Right lobe of liver (tissue), 6 donors: ENCODE results near the gene INO80. TPM values are rescaled to one million over a fixed set of nuclear protein-coding genes. Genes with fewer than 3 reads are reported as not detected.

Experiments
- ATAC-seq, 4 donors: fragments of 200-7000 bp; cut with Tn5 transposase; one replicate each; pipeline ENCODE4 v1.9.1; 2020; ENCODE audit warnings: mild to moderate bottlenecking in 4 of 4, moderate library complexity in 4 of 4
- DNase-seq, 3 donors: peaks; one replicate each; pipeline ENCODE4 v3.0.0-alpha.2; 2020
- H3K27ac ChIP-seq, 3 donors: fragments of 200-600 bp; one replicate each; pipeline ENCODE4 v1.8.0; 2022
- H3K27me3 ChIP-seq, 2 donors: fragments of 200-600 bp; one replicate each; pipeline ENCODE4 v1.8.0; 2022
- H3K36me3 ChIP-seq, 4 donors: fragments of 200-600 bp; sonication (generic) in 1 of 4; one replicate each; pipeline versions ENCODE4 v1.5.1 to v1.8.0; 2017 to 2022; ENCODE audit warnings: control low read depth in 1 of 4
- H3K4me1 ChIP-seq, 4 donors: fragments of 200-600 bp; sonication (generic) in 1 of 4; one replicate each; pipeline versions ENCODE4 v1.5.1 to v1.8.0; 2017 to 2022; ENCODE audit warnings: control low read depth in 1 of 4
- H3K4me3 ChIP-seq, 3 donors: fragments of 200-600 bp; one replicate each; pipeline ENCODE4 v1.8.0; 2022
- H3K9me3 ChIP-seq, 4 donors: fragments of 200-600 bp; sonication (generic) in 1 of 4; one replicate each; pipeline versions ENCODE4 v1.5.1 to v1.8.0; 2017 to 2022; ENCODE audit warnings: control low read depth in 1 of 4
- CTCF ChIP-seq, 4 donors: fragments of 200-600 bp in 3 of 4; fragments of 450-650 bp in 1 of 4; IDR thresholded peaks; one replicate each; pipeline versions ENCODE4 v1.5.1 to v1.8.0; 2016 to 2022; ENCODE audit warnings: antibody characterized with exemption in 4 of 4, mild to moderate bottlenecking in 2 of 4
- POLR2A ChIP-seq: fragments of 450-650 bp; IDR thresholded peaks from one replicate; pipeline ENCODE4 v1.6.1; 2017; ENCODE audit warnings: antibody characterized with exemption, mild to moderate bottlenecking
- WGBS: methylation state at CpG from one replicate; pipeline ENCODE4 v1.1.6; 2018; ENCODE audit warnings: low coverage, low lambda C conversion rate; ENCODE audit not compliant: insufficient coverage; ENCODE audit errors: missing lambda C conversion rate; 5-methylcytosine and 5-hydroxymethylcytosine counted together
- intact Hi-C, 2 donors: fragments of 100-400 bp; cut with DNase I; formaldehyde crosslinking; loops; one replicate each; pipeline versions ENCODE4 v1.11.2 to v1.14.1; 2022
- total RNA-seq, 6 experiments: library from RNA; depleted of rRNA in 2 of 6; stranded (reverse); fragments of >200 nt in 2 of 6; fragmentation: NEBNext Ultra II Directional in 3 of 6; extraction: Animal tissue kit (Norgen Biotek cat#: 25700) in 3 of 6; gene quantifications; one replicate each; pipeline versions ENCODE4 v1.1.0 to v1.2.4, GENCODE V29; 2016 to 2023
- donor health status: DM: no; HTN: yes; CAD: no.
- donor health status: DM: no; HTN: no; CAD: no.
- donor health status: DM: no; HTN: no; CAD: no.
- donor health status: DM: no; HTN: yes; CAD: no.
- donor health status: DM: no; HTN: yes; CAD: no.

Gene INO80
- total RNA-seq, 6 experiments from 2014 or later: 7.8 to 12.5 (median 11.2) TPM

DNA sequence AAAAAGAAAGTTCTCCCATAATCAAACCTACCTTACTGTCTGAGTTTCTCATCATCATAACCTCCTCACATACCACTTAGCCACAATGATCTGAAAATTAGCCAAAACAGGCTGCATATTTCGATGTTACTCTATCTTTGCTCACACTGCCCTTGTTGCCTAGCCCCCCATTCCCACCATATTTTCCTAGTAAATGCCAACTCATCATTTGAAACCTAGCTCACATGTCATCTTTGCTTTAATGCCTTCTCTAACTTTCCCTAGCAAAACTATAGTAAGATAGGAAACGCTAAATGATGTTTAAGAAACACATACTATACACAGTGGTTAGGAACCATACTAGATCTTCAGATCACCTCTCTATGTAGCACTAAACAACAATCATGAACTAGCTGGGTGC is 64.9 kb downstream of the INO80 start:
- 100% methylated on average over 2 of the region's 2 CpGs for WGBS
- no peak overlapping the region for H3K27ac ChIP-seq
- intact Hi-C loops: no loop called here
- no peak overlapping the region for H3K4me3 ChIP-seq
- no peaks in the 10 kb centered on the region for H3K27me3 ChIP-seq
- DNase-seq (no peak), ATAC-seq (no peak)
- TF ChIP-seq POLR2A (no peak), CTCF (IDR thresholded peaks at IDR 0.05) (no peak)
- no peaks in the 10 kb centered on the region for H3K9me3 ChIP-seq
- H3K36me3 ChIP-seq: peaks cover 0 to 74% (median 30%) of the 10 kb centered on the region in 4 donors
- peaks cover 0 to 19% (median 9%) of the 10 kb centered on the region in 4 donors for H3K4me1 ChIP-seq

- no peak overlapping the region for H3K4me3 ChIP-seq
- H3K27me3 ChIP-seq: no peaks in the 10 kb centered on the region
- WGBS: 53% methylated on average over 1 of the region's 1 CpG
- no peaks in the 10 kb centered on the region for H3K9me3 ChIP-seq
- peaks cover 0 to 64% (median 18%) of the 10 kb centered on the region in 4 donors for H3K36me3 ChIP-seq
- ATAC-seq: peak in 1 of 4 donors; percentile 19
- intact Hi-C loops: no loop called here
- H3K27ac ChIP-seq: peak overlapping the region; percentile 19 to 81 (median 26)
- TF ChIP-seq POLR2A (no peak), CTCF (IDR thresholded peaks at IDR 0.05) (no peak)
- no peak for DNase-seq
- peaks cover 0 to 25% (median 11%) of the 10 kb centered on the region in 4 donors for H3K4me1 ChIP-seq
These were observed 67.2 kb downstream of the INO80 start for GRCh38 chr15:41048852-41049251.

- intact Hi-C loops: no loop called here
- Histone ChIP-seq H3K4me1 (peaks cover 0 to 29% (median 11%) of the 10 kb centered on the region in 4 donors), H3K4me3 (no peak overlapping the region), H3K9me3 (no peaks in the 10 kb centered on the region), H3K27me3 (no peaks in the 10 kb centered on the region), H3K36me3 (peaks cover 0 to 60% (median 15%) of the 10 kb centered on the region in 4 donors), H3K27ac (peak overlapping the region; percentile 26 to 81 (median 69))
- TF ChIP-seq POLR2A: no peak
- TF ChIP-seq CTCF (IDR thresholded peaks at IDR 0.05): no peak
- no peak for DNase-seq
- peak; percentile 72 to 82 (median 76) for ATAC-seq
These were observed 67.7 kb downstream of the INO80 start for GRCh38 chr15:41048397-41048796.

DNA sequence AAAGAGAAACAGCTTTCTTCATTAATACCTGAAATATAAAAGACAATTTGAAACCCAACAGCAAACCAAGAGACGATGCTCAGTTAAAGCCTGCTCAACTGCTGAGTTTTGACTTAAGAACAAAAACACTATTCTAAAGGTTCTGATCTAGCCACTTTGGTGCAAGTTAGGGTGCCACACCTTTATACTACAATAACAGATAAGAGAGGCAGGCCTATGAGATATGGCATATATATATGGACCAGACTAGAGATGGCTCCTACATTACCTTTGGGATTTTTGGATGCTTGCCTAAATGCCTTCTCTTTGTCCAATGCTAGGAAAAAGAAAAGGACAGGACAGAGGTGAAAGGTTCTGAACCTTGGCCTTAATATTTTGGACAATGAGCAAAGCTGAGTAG is 68.6 kb downstream of the INO80 start:
- peak in 1 of 4 donors; percentile 10 for ATAC-seq
- DNase-seq: no peak
- 100% methylated on average over 1 of the region's 1 CpG for WGBS
- intact Hi-C loops: no loop called here
- no peak for TF ChIP-seq POLR2A
- TF ChIP-seq CTCF (IDR thresholded peaks at IDR 0.05): no peak
- H3K4me1 ChIP-seq: peaks cover 0 to 35% (median 11%) of the 10 kb centered on the region in 4 donors
- H3K27ac ChIP-seq: peak overlapping the region in 1 of 3 donors; percentile 69
- H3K36me3 ChIP-seq: peaks cover 0 to 57% (median 15%) of the 10 kb centered on the region in 4 donors
- no peaks in the 10 kb centered on the region for H3K27me3 ChIP-seq
- H3K4me3 ChIP-seq: no peak overlapping the region
- H3K9me3 ChIP-seq: no peaks in the 10 kb centered on the region
